Measurements from ENCODE around the gene NAT9. TPM values are rescaled to one million over a fixed set of nuclear protein-coding genes. Genes with fewer than 3 reads are reported as not detected.
A peak's percentile ranks its signal among the peaks of the same experiment; 100 is the strongest.

NAT9 gene
- total RNA-seq, 1 experiment from 2014 or later, result 63.5 TPM

DNA sequence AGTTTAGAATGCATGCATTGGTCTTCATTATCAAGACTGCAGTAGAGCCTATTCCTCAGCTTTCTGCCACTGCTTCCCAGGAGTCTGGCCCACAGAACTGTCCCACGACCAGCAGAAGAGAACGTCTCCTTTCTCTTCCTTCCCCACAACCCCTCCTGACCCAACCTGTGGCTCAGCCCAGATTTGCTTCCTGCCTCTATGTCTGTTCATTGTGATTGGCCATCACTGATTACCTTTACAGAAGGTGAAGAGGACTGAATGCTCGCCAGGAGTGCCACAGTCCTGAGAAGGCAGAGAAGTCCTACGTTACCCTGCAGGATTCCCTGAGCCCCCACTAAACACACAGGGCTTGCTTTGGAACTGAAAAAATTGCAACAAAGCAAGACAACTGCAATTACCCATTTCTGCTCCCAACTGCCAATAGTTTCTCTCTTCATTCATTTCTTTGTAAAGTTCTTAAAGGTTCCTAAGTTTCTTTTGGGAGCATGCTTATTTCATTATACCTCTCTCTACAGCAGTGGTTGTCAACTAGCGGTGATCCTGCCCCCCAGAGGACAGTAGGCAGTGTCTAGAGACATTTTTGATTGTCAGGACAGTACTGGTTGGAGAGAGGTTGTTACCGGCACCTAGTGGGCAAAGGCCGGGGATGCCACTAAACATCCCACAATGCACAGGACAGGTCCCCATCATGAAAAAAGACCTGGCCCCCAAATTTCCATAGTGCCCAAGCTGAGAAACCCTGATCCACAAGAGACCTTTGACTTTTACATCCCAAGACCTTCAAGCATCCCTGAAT lies 4.5 kb upstream of the NAT9 start:
- H2BK20ac ChIP-seq (ENCODE audit: low read depth, low read length, poor library complexity, severe bottlenecking), result no peak overlapping the region
- H3K23ac ChIP-seq (ENCODE audit: insufficient read length, low read depth, low read length), result no peak overlapping the region
- no peak overlapping the region for H3K18ac ChIP-seq (ENCODE audit: insufficient read length, low read depth, low read length)
- no peak overlapping the region for H2BK5ac ChIP-seq (ENCODE audit: insufficient read length, low read length)
- no peak overlapping the region for H4K91ac ChIP-seq (ENCODE audit: insufficient read length, low read depth, low read length)
- H3K9ac ChIP-seq (ENCODE audit: extremely low read depth, insufficient read length, low read length), result no peak overlapping the region
- Mint-ChIP-seq H3K4me1 (peaks cover 18 to 37% of the 10 kb centered on the region in 2 experiments), H3K27ac (peak overlapping the region in 2 of 3 experiments; percentile 16 to 52; a peak in 2 of 7 replicates), H3K9me3 (no peaks in the 10 kb centered on the region), H3K4me3 (no peak overlapping the region; a peak in 1 of 5 replicates), H3K27me3 (ENCODE audit: low read depth) (no peaks in the 10 kb centered on the region), H3K36me3 (ENCODE audit: insufficient read depth in 1 of 3, low read depth in 3 of 3) (peaks cover 1 to 25% (median 8%) of the 10 kb centered on the region in 3 experiments)
- H2AFZ ChIP-seq (ENCODE audit: low read length), result no peak overlapping the region
- H2BK120ac ChIP-seq (ENCODE audit: low read depth, low read length, poor library complexity, severe bottlenecking), result no peak overlapping the region
- no peaks in the 10 kb centered on the region for H3K79me2 ChIP-seq (ENCODE audit: insufficient read depth, low read length)
- H3K56ac ChIP-seq (ENCODE audit: insufficient read length, low read depth, low read length), result no peak overlapping the region
- peaks cover 6% of the 10 kb centered on the region for H3K23me2 ChIP-seq (ENCODE audit: insufficient read length, low read depth, low read length, poor library complexity, severe bottlenecking)
- H3K9me3 ChIP-seq (ENCODE audit: control insufficient read depth, low read depth, low read length), result no peaks in the 10 kb centered on the region
- no peaks in the 10 kb centered on the region for H4K20me1 ChIP-seq (ENCODE audit: control insufficient read depth, insufficient read depth, insufficient read length)
- no peaks in the 10 kb centered on the region; the same call in none of the 2 replicates for H3K4me1 ChIP-seq (ENCODE audit: insufficient read depth, low read length)
- H3K79me1 ChIP-seq (ENCODE audit: insufficient read depth, low read depth, low read length, poor library complexity, severe bottlenecking), result no peaks in the 10 kb centered on the region
- no peak overlapping the region for H3K14ac ChIP-seq (ENCODE audit: insufficient read depth, low read length)
- H3T11ph ChIP-seq (ENCODE audit: low read length), result no peak overlapping the region
- H2BK12ac ChIP-seq (ENCODE audit: insufficient read length, low read depth, low read length), result no peak overlapping the region
- peak; percentile 78 for DNase-seq
- H2AK5ac ChIP-seq (ENCODE audit: insufficient read length, low read length), result no peak overlapping the region
- TF ChIP-seq CTCF (conservative IDR thresholded peaks at IDR 0.05), result peak; percentile 68
- H3K4me2 ChIP-seq (ENCODE audit: insufficient read depth, insufficient read length, low read length), result no peak overlapping the region
- WGBS (ENCODE audit: extremely low coverage, insufficient read length, low lambda C conversion rate), result no CpG with 5 or more reads among the region's 7 CpGs
- no peaks in the 10 kb centered on the region for H3K27me3 ChIP-seq (ENCODE audit: insufficient read depth, low read length)
- no peak overlapping the region for H3K4ac ChIP-seq (ENCODE audit: low read depth, low read length)
- H4K8ac ChIP-seq (replicated peaks; ENCODE audit: insufficient read length, low read depth, low read length), result no peak overlapping the region
- H4K5ac ChIP-seq (ENCODE audit: insufficient read length, low read depth, low read length), result no peak overlapping the region
- no peak overlapping the region for H3K27ac ChIP-seq (ENCODE audit: insufficient read length, low read depth, low read length)
- H2BK15ac ChIP-seq (ENCODE audit: low read depth, low read length), result no peak overlapping the region
